AG04449 (cell line): ENCODE measurements around the gene NPAT.
"Not testable (repeated sequence)": the region's sequence is repeated elsewhere in the genome, so short reads cannot be mapped to it uniquely, and the experiment has no call there.

ENCODE experiments used
- CTCF ChIA-PET: fragments of 350-600 bp; formaldehyde crosslinking; extraction: SDS; loops from one replicate; lab custom pipeline; 2021; ENCODE audit warnings: antibody characterized with exemption; lab: Yijun Ruan, JAX
- POLR2A ChIA-PET: fragments of 400-600, 350-600 bp; formaldehyde crosslinking; extraction: SDS; loops from one replicate; lab custom pipeline; 2020; ENCODE audit warnings: antibody characterized with exemption, inconsistent platforms; lab: Yijun Ruan, JAX
- DNase-seq: peaks from one replicate; pipeline ENCODE4 v3.0.0-alpha.2; 2010; ENCODE audit warnings: low read depth, low spot score
- H3K4me3 ChIP-seq: 2 replicates; pipeline ENCODE4 v1.5.1; 2011; ENCODE audit warnings: low read depth, mild to moderate bottlenecking, control low read depth, low read length
- TF ChIP-seq, protein P1 (sequence below): IDR thresholded peaks from one replicate; pipeline ENCODE4 v1.5.1; 2011; ENCODE audit warnings: mild to moderate bottlenecking, moderate library complexity, low read length, control low read depth, inconsistent platforms; ENCODE audit not compliant: insufficient read depth; ENCODE audit errors: missing control alignments

The NPAT gene

GRCh38 chr11:108193725-108194124, 28.7 kb downstream of the NPAT start:
- ChIA-PET CTCF (interaction anchor here (0.6 kb wide), 1 partner anchor 186 kb away, joined by 3 read pairs; no protein-coding TSS in a partner anchor), POLR2A (no interaction called here)
- DNase-seq, result no peak
- H3K4me3 ChIP-seq, result no peak overlapping the region
- TF ChIP-seq, protein P1, sequence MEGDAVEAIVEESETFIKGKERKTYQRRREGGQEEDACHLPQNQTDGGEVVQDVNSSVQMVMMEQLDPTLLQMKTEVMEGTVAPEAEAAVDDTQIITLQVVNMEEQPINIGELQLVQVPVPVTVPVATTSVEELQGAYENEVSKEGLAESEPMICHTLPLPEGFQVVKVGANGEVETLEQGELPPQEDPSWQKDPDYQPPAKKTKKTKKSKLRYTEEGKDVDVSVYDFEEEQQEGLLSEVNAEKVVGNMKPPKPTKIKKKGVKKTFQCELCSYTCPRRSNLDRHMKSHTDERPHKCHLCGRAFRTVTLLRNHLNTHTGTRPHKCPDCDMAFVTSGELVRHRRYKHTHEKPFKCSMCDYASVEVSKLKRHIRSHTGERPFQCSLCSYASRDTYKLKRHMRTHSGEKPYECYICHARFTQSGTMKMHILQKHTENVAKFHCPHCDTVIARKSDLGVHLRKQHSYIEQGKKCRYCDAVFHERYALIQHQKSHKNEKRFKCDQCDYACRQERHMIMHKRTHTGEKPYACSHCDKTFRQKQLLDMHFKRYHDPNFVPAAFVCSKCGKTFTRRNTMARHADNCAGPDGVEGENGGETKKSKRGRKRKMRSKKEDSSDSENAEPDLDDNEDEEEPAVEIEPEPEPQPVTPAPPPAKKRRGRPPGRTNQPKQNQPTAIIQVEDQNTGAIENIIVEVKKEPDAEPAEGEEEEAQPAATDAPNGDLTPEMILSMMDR, result no peak

DNA sequence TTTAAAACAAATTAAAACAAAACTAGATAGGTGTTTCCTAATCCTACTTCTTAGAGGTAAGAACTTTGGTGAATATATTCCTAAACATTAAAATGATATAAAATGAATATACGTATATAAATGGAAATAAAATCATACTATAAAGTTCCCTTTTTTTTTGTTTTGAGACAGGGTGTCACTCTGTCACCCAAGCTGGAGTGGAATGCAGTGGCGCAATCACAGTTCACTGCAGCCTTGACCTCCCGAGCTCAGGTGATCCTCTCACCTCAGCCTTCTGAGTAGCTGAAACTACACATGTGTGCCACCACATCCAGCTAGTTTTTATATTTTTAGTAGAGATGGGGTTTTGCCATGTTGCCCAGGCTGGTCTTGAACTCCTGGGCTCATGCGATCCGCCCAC, 44.9 kb downstream of the NPAT start:
- DNase-seq, result no peak
- no peak overlapping the region for H3K4me3 ChIP-seq
- POLR2A ChIA-PET, result no interaction called here
- CTCF ChIA-PET, result no interaction called here
- TF ChIP-seq, protein P1, result no peak

DNA sequence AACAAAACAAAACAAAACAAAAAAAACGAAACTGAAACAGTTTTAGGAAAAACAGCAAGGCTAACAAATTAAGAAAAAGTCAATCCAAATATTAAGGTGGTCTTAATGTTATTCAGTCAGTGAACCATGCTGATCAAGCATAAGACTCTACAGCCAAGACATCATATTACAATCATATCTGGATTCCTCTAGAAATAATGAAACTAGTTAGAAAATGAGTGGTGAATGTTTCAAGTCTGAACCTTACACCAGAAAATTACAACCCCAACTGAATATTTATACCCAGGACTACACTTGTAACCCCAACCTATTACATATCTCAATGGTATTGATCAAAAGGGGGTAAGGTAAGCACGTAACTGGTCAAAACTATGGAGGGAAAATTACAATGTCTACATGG, 52.3 kb downstream of the NPAT start:
- TF ChIP-seq, protein P1, result no peak
- no peak overlapping the region for H3K4me3 ChIP-seq
- ChIA-PET CTCF (interaction anchor here (0.9 kb wide), 1 partner anchor 9 kb away, joined by 3 read pairs; no protein-coding TSS in a partner anchor), POLR2A (no interaction called here)
- no peak for DNase-seq

DNA sequence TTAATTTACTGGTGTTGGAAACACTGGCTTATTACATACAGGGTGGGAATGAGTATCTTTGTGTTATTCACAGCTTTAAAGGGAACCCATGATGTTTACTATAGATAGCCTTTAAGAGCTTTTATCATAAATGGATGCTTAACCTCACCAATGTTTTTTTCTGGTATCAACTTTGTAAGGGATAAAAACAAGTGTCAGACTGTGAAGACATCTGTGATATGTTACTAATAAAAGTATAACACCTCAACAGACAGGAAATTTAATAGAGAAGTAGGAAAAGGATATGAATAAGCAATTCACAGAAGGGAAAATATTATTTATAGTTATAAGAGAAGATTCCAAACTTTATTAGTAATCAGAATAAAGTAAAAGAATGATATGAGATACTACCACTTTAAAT, 54.8 kb downstream of the NPAT start:
- ChIA-PET POLR2A (no interaction called here), CTCF (no interaction called here)
- TF ChIP-seq, protein P1, result no peak
- DNase-seq, result no peak
- no peak overlapping the region for H3K4me3 ChIP-seq

- H3K4me3 ChIP-seq, POLR2A ChIA-PET, CTCF ChIA-PET, DNase-seq: not testable (repeated sequence)
Measured at GRCh38 chr11:108162878-108163277, 59.6 kb downstream of the NPAT start.

DNA sequence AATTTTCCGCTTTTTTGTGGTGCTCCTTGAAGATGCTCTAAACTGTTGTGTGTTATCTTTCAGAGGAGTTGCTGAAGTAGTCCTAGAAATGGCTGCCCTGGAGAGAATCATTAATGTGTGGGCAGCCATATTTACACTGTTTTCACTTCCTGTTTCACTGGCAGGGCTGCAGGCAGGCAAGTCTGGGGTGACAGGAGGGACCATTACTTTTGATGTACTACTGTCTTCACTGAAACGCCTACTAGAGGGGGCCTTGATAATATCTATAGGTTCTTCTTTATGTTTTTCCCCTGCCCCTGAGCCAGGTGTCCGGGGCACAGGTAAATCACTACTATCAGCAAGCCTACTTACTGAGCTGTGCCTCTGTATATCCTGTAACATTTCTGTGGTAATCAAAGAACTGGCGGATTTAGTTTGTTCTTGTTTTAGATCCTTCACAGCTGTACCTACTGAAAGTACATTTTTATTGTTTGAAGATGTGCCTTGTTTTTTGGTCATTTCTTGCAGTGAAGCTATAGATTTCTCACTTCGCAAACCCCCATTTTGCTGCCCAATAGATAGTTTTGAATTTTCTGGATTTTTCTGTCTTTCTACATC, 61.4 kb downstream of the NPAT start:
- ChIA-PET POLR2A (no interaction called here), CTCF (interaction anchor here (1.1 to 1.2 kb wide), 2 partner anchors 10 to 25 kb away, joined by 3 read pairs; no protein-coding TSS in a partner anchor)
- H3K4me3 ChIP-seq, result no peak overlapping the region
- TF ChIP-seq, protein P1, result no peak
- no peak for DNase-seq

DNA sequence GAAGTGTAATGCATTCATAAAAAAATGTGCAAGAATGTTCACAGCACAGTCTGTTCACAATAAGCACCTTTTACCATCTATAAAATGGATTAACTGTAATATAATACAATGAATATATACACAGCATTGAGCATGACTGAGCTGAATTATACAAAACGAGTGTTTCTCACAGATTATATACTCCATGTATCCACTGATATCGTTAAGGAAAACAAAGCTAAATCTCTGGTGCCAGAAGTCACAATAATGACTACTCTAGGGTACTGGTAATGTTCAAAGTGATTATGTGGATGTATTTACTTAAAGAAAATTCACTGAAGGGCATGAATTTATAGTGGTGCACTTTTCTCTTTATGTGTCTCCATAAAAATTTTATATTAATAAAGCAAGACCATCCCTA, 67.8 kb downstream of the NPAT start:
- H3K4me3 ChIP-seq, result no peak overlapping the region
- DNase-seq, result no peak
- POLR2A ChIA-PET, result no interaction called here
- CTCF ChIA-PET, result interaction anchor here (1.4 to 1.7 kb wide), 3 partner anchors 10 to 36 kb away, joined by 3 to 4 read pairs (median 4); no protein-coding TSS in a partner anchor
- TF ChIP-seq, protein P1, result no peak
